Sigmoid colon (tissue), 7 donors: ENCODE results near the gene RBM17. TPM values are rescaled to one million over a fixed set of nuclear protein-coding genes. Genes with fewer than 3 reads are reported as not detected.

Source experiments
- DNase-seq: peaks from one replicate; pipeline ENCODE4 v3.0.0-alpha.2; 2019
- H3K27ac ChIP-seq, 4 donors: fragments of 200-600 bp; sonication (generic); one replicate each; pipeline ENCODE4 v1.5.1; 2016 to 2019; ENCODE audit warnings: mild to moderate bottlenecking in 1 of 4
- H3K27me3 ChIP-seq, 3 donors: fragments of 200-600 bp; sonication (generic); one replicate each; pipeline ENCODE4 v1.5.1; 2019; ENCODE audit warnings: mild to moderate bottlenecking in 1 of 3
- H3K36me3 ChIP-seq, 4 donors: fragments of 200-600 bp; sonication (generic); one replicate each; pipeline ENCODE4 v1.5.1; 2016 to 2019
- H3K4me1 ChIP-seq, 4 donors: fragments of 200-600 bp; sonication (generic); one replicate each; pipeline ENCODE4 v1.5.1; 2017 to 2019
- H3K4me3 ChIP-seq, 4 donors: fragments of 200-600 bp; sonication (generic); one replicate each; pipeline ENCODE4 v1.5.1; 2017 to 2019; ENCODE audit warnings: mild to moderate bottlenecking in 2 of 4, moderate library complexity in 1 of 4
- H3K9me3 ChIP-seq, 4 donors: fragments of 200-600 bp in 3 of 4; sonication (generic) in 3 of 4; one replicate each; pipeline versions ENCODE4 v1.5.1 to v1.6.1; 2013 to 2019
- EP300 ChIP-seq, 4 donors: sonication (generic); formaldehyde crosslinking; IDR thresholded peaks; one replicate each; pipeline ENCODE4 v1.6.1; 2017; ENCODE audit warnings: antibody characterized with exemption in 4 of 4
- POLR2A ChIP-seq, 2 donors: fragments of 450-650 bp; IDR thresholded peaks; one replicate each; pipeline ENCODE4 v1.6.1; 2016; ENCODE audit warnings: antibody characterized with exemption in 2 of 2, mild to moderate bottlenecking in 2 of 2, moderate library complexity in 2 of 2
- POLR2AphosphoS5 ChIP-seq, 4 donors: sonication (generic); formaldehyde crosslinking; IDR thresholded peaks; one replicate each; pipeline ENCODE4 v1.6.1; 2017; ENCODE audit warnings: antibody characterized with exemption in 4 of 4
- WGBS, 2 donors: extraction: QIAGEN DNeasy Blood & Tissue Kit; methylation state at CpG; one replicate each; pipeline ENCODE4 v1.1.7; 2013; 5-methylcytosine and 5-hydroxymethylcytosine counted together
- intact Hi-C: fragments of 100-400 bp; cut with DNase I; formaldehyde crosslinking; loops from one replicate; pipeline ENCODE4 v1.15.1; 2023
- polyA plus RNA-seq, 3 donors: library from polyadenylated mRNA; stranded (reverse); fragments of 200-250 nt; gene quantifications; one replicate each; pipeline ENCODE4 v1.2.3, GENCODE V29; 2013
- total RNA-seq, 4 donors: library from RNA; depleted of rRNA; stranded (reverse); fragments of >200 nt; gene quantifications; one replicate each; pipeline ENCODE4 v1.1.0, GENCODE V29; 2016
- TF ChIP-seq, protein P1 (sequence below), 4 experiments: fragments of 450-650 bp in 3 of 4; fragments of 200-600 bp in 1 of 4; IDR thresholded peaks; one replicate each; pipeline ENCODE4 v1.5.1; 2016 to 2019; ENCODE audit warnings: antibody characterized with exemption in 4 of 4, mild to moderate bottlenecking in 3 of 4, moderate library complexity in 2 of 4
- donor health status: healthy with polysubstance abuse.
- donor health status: Bipolar disorder and iron deficiency.
- donor health status: healthy.

RBM17 gene
- total and polyA plus RNA-seq, 7 donors, result 32.8 to 74.2 (median 52.4) TPM

DNA sequence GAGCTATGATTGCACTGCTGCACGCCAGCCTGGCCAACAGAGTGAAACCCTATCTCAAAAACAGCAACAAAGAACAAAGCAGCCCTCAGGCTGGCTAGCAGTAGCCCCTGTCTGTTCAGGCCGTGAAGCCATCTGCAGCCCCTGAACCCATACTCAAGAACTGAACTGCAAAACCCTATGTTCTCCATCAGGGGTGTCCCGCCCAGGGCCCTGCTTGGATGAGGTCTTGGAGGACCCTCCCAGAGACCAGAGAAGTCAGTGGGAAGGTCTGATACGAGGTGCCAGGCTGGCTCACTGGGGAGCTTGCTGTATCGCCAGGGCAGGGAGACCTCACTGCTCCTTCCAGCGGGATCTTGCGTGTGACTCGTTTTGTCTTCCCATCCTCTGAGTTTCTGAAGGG lies 39.3 kb downstream of the RBM17 start:
- 93 to 94% methylated on average over 8 of the region's 8 CpGs for WGBS, 2 donors
- peaks cover 0 to 9% (median 2%) of the 10 kb centered on the region in 4 donors for H3K4me1 ChIP-seq
- no peak for TF ChIP-seq POLR2AphosphoS5 (IDR thresholded peaks at IDR 0.05)
- no peak for TF ChIP-seq EP300 (IDR thresholded peaks at IDR 0.05)
- no peak for TF ChIP-seq POLR2A (IDR thresholded peaks at IDR 0.05)
- TF ChIP-seq, protein P1, sequence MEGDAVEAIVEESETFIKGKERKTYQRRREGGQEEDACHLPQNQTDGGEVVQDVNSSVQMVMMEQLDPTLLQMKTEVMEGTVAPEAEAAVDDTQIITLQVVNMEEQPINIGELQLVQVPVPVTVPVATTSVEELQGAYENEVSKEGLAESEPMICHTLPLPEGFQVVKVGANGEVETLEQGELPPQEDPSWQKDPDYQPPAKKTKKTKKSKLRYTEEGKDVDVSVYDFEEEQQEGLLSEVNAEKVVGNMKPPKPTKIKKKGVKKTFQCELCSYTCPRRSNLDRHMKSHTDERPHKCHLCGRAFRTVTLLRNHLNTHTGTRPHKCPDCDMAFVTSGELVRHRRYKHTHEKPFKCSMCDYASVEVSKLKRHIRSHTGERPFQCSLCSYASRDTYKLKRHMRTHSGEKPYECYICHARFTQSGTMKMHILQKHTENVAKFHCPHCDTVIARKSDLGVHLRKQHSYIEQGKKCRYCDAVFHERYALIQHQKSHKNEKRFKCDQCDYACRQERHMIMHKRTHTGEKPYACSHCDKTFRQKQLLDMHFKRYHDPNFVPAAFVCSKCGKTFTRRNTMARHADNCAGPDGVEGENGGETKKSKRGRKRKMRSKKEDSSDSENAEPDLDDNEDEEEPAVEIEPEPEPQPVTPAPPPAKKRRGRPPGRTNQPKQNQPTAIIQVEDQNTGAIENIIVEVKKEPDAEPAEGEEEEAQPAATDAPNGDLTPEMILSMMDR (IDR thresholded peaks at IDR 0.05), result no peak
- no peaks in the 10 kb centered on the region for H3K36me3 ChIP-seq
- H3K27ac ChIP-seq, result no peak overlapping the region
- intact Hi-C loops, result no loop called here
- no peaks in the 10 kb centered on the region for H3K9me3 ChIP-seq
- no peak for DNase-seq
- H3K4me3 ChIP-seq, result no peak overlapping the region
- peaks cover 0 to 12% (median 0%) of the 10 kb centered on the region in 3 donors for H3K27me3 ChIP-seq

DNA sequence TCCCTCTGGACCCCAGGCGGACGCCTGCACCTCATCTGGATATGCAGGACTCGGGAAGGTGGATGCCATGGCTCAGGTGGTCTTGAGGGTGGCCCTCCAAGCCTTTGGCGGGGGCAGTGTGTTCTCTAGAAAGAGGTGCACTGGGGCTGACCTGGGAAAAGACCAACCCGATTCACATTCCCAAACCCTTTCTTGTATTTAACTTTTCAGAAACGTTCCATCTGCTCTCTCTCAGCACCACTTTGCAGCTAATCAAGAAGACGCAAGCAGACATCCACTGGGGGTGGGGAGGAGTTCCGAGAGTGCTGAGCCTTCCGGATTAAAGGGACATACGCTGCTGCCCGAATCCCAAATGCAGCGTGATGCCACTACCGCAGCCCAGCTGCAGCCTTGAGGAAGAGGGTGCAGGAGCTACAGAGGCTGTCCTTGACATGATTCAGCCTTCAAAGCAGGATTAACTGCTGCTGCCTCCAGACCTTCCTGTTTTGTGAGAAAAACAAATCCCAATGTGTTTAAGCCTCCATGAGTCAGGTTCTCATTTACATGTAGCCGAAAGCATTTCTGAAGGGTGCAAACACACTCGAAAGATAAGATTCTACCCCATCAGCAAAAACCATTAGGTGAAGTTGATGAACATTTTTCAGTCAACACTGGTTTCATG lies 39.9 kb downstream of the RBM17 start:
- TF ChIP-seq POLR2AphosphoS5 (IDR thresholded peaks at IDR 0.05), result no peak
- TF ChIP-seq, protein P1 (IDR thresholded peaks at IDR 0.05), result no peak
- no peak for TF ChIP-seq POLR2A (IDR thresholded peaks at IDR 0.05)
- no peak for TF ChIP-seq EP300 (IDR thresholded peaks at IDR 0.05)
- intact Hi-C loops, result no loop called here
- WGBS, 2 donors, result 39 to 70% methylated on average over 15 of the region's 15 CpGs
- Histone ChIP-seq H3K27ac (no peak overlapping the region), H3K36me3 (no peaks in the 10 kb centered on the region), H3K4me3 (no peak overlapping the region), H3K27me3 (peaks cover 0 to 12% (median 0%) of the 10 kb centered on the region in 3 donors), H3K4me1 (peaks cover 0 to 9% (median 2%) of the 10 kb centered on the region in 4 donors), H3K9me3 (no peaks in the 10 kb centered on the region)
- DNase-seq, result no peak

DNA sequence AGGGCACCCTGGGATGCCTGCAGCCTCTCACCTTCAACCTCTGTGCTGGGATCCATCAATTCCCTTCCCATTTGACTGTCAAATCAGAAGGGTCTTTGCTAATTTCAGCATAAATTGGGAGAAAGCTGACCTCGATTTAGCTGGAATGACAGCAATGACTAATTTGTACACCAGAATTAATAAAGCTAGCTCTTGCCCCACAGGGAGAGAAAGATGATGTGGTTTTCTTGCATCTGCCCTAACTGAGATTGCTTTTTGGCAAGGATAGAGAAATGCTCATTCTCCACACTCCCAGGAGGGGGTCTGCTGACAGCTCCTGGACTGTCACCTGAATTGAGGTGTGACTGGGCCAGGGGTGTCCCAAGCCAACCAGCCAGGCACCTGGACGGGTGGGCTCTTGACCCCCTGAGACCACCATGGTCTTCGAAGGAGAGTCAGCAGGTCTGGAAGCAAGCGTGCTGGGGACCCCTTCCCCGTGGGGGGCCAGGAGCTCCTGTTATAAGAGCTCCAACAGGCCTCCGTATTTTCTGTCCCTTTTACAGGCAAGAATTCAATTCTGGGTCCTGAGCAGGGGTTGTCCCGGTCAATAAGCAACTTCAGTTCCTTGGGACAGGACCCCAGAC lies 42.1 kb downstream of the RBM17 start:
- no peaks in the 10 kb centered on the region for H3K36me3 ChIP-seq
- TF ChIP-seq EP300 (IDR thresholded peaks at IDR 0.05) (no peak), POLR2AphosphoS5 (IDR thresholded peaks at IDR 0.05) (no peak), POLR2A (IDR thresholded peaks at IDR 0.05) (no peak)
- TF ChIP-seq, protein P1 (IDR thresholded peaks at IDR 0.05), result no peak
- DNase-seq, result peak; percentile 22
- no peak overlapping the region for H3K4me3 ChIP-seq
- peaks cover 0 to 18% (median 0%) of the 10 kb centered on the region in 3 donors for H3K27me3 ChIP-seq
- intact Hi-C loops, result no loop called here
- H3K4me1 ChIP-seq, result peaks cover 0 to 9% (median 0%) of the 10 kb centered on the region in 4 donors
- H3K9me3 ChIP-seq, result no peaks in the 10 kb centered on the region
- no peak overlapping the region for H3K27ac ChIP-seq
- 84 to 88% methylated on average over 7 of the region's 7 CpGs for WGBS, 2 donors

DNA sequence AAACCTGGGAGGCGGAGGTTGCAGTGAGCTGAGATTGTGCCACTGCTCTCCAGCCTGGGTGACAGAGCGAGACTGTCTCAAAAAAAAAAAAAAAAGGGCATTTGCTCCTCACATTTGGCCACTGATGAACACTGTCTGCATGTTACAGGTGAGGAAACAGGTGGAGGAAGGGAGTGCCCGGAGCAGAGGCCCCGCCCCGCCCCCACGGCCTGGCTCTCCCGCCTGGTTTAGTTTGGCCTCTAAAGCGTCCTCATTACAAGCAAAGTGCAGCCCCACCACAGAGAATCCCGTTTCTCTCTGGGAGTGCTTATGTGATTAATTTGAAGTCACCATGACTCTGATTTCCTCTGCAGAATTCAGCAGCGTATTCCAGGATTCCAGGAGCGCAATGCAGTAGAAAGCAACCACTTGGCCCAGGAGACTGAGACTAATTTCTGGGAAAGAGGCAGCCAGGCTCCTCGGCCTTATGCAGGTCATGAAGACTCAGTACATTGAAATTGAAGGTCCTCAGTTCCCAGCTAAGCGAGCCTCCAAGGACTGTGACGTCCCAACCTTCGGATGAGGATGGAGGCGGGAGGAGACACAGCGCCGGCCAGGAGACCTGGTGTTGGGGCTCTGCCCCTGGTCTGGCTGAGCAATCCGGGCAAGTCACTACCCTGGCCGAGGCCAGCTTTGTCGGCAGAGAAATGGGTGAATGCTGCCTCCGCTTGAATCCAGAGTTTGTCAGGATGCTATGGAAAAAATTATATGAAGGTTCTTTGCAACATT lies 44.7 kb downstream of the RBM17 start:
- Histone ChIP-seq H3K4me3 (no peak overlapping the region), H3K27me3 (peaks cover 0 to 36% (median 0%) of the 10 kb centered on the region in 3 donors), H3K9me3 (no peaks in the 10 kb centered on the region), H3K4me1 (peaks cover 0 to 8% (median 0%) of the 10 kb centered on the region in 4 donors), H3K27ac (no peak overlapping the region), H3K36me3 (no peaks in the 10 kb centered on the region)
- intact Hi-C loops, result no loop called here
- TF ChIP-seq POLR2A (IDR thresholded peaks at IDR 0.05), result no peak
- no peak for TF ChIP-seq EP300 (IDR thresholded peaks at IDR 0.05)
- TF ChIP-seq POLR2AphosphoS5 (IDR thresholded peaks at IDR 0.05), result no peak
- TF ChIP-seq, protein P1 (IDR thresholded peaks at IDR 0.05), result no peak
- DNase-seq, result peak; percentile 57
- WGBS, 2 donors, result 69 to 87% methylated on average over 22 of the region's 22 CpGs
